WTC11 (cell line): ENCODE measurements around the gene LMCD1. TPM values are rescaled to one million over a fixed set of nuclear protein-coding genes. Genes with fewer than 3 reads are reported as not detected.
A peak's percentile ranks its signal among the peaks of the same experiment; 100 is the strongest.

ENCODE experiments used
- ATAC-seq: fragments of 200-7000 bp; cut with Tn5 transposase; 2 replicates; pipeline ENCODE4 v1.10.0; 2021; ENCODE audit warnings: mild to moderate bottlenecking, moderate library complexity
- CTCF ChIA-PET: fragments of 300-600 bp; sonication (Branson Sonifier 250); formaldehyde crosslinking; loops from one replicate; lab custom pipeline; 2021; ENCODE audit warnings: antibody characterized with exemption; lab: Charles Lee
- POLR2A ChIA-PET: fragments of 350-600 bp; sonication (Branson Sonifier 250); formaldehyde crosslinking; loops from one replicate; lab custom pipeline; 2021; ENCODE audit warnings: antibody characterized with exemption; lab: Charles Lee
- DNase-seq: peaks from one replicate; pipeline ENCODE4 v3.0.0; 2021; ENCODE audit warnings: low spot score
- H3K27ac Mint-ChIP-seq: 2 replicates; pipeline ENCODE4 v1.8.0; 2021; ENCODE audit warnings: mixed read lengths
- H3K27me3 Mint-ChIP-seq: 2 replicates; pipeline ENCODE4 v1.8.0; 2021; ENCODE audit warnings: low read depth, mild to moderate bottlenecking, moderate library complexity, mixed read lengths
- H3K36me3 Mint-ChIP-seq: 2 replicates; pipeline ENCODE4 v1.8.0; 2021; ENCODE audit warnings: mixed read lengths
- H3K4me1 Mint-ChIP-seq: 2 replicates; pipeline ENCODE4 v1.8.0; 2022; ENCODE audit warnings: mixed read lengths
- H3K4me3 Mint-ChIP-seq: 2 replicates; pipeline ENCODE4 v1.8.0; 2021; ENCODE audit warnings: mild to moderate bottlenecking, moderate library complexity, mixed read lengths
- H3K9me3 Mint-ChIP-seq: 2 replicates; pipeline ENCODE4 v1.8.0; 2021; ENCODE audit warnings: mixed read lengths
- FOXK1 ChIP-seq: sonication (generic); formaldehyde crosslinking; IDR thresholded peaks from 2 replicates; pipeline ENCODE4 v1.8.0; 2022; ENCODE audit warnings: mild to moderate bottlenecking, moderate library complexity, missing genetic modification reagents
- HMGA2 ChIP-seq: fragments of 250-450 bp; sonication (Bioruptor Pico); IDR thresholded peaks from 2 replicates; pipeline ENCODE4 v1.4.0; 2021; ENCODE audit warnings: mild to moderate bottlenecking, moderate library complexity
- JUN ChIP-seq: sonication (generic); formaldehyde crosslinking; IDR thresholded peaks from 2 replicates; pipeline ENCODE4 v1.8.0; 2023; ENCODE audit warnings: mild to moderate bottlenecking, missing genetic modification reagents
- KAT7 ChIP-seq: sonication (generic); formaldehyde crosslinking; IDR thresholded peaks from 2 replicates; pipeline ENCODE4 v1.8.1; 2023; ENCODE audit warnings: missing genetic modification reagents, mild to moderate bottlenecking, borderline replicate concordance
- MYBL2 ChIP-seq: sonication (generic); formaldehyde crosslinking; IDR thresholded peaks from 2 replicates; pipeline ENCODE4 v1.8.1; 2023; ENCODE audit warnings: mild to moderate bottlenecking, moderate library complexity, missing genetic modification reagents
- NFATC4 ChIP-seq: fragments of 250-450 bp; sonication (Bioruptor Pico); IDR thresholded peaks from 2 replicates; pipeline ENCODE4 v1.9.0; 2021; ENCODE audit warnings: mild to moderate bottlenecking
- NR3C1 ChIP-seq: sonication (generic); formaldehyde crosslinking; conservative IDR thresholded peaks from 2 replicates; pipeline ENCODE4 v1.8.1; 2023; ENCODE audit warnings: low read depth, mild to moderate bottlenecking, missing genetic modification reagents
- OVOL2 ChIP-seq: fragments of 250-450 bp; sonication (Bioruptor Pico); IDR thresholded peaks from 2 replicates; pipeline ENCODE4 v1.9.0; 2021; ENCODE audit warnings: mild to moderate bottlenecking, borderline replicate concordance
- ZNF232 ChIP-seq: sonication (generic); formaldehyde crosslinking; IDR thresholded peaks from 2 replicates; pipeline ENCODE4 v1.8.0; 2022; ENCODE audit warnings: mild to moderate bottlenecking, missing genetic modification reagents
- ZNF423 ChIP-seq: fragments of 250-450 bp; sonication (Bioruptor Pico); IDR thresholded peaks from 2 replicates; pipeline ENCODE4 v2.1.2; 2022; ENCODE audit warnings: mild to moderate bottlenecking, moderate library complexity
- total RNA-seq: library from RNA; stranded (reverse); gene quantifications from 3 replicates; pipeline ENCODE4 v1.2.3, GENCODE V29; 2021
- TF ChIP-seq, protein P1 (sequence below): sonication (generic); formaldehyde crosslinking; IDR thresholded peaks from 2 replicates; pipeline ENCODE4 v1.8.0; 2023; ENCODE audit warnings: mild to moderate bottlenecking, missing genetic modification reagents
- TF ChIP-seq, protein P2 (sequence below): sonication (generic); formaldehyde crosslinking; IDR thresholded peaks from 2 replicates; pipeline ENCODE4 v1.8.0; 2023; ENCODE audit warnings: missing genetic modification reagents, mild to moderate bottlenecking, borderline replicate concordance
- TF ChIP-seq, protein P3 (sequence below): sonication (generic); formaldehyde crosslinking; IDR thresholded peaks from 2 replicates; pipeline ENCODE4 v1.8.1; 2023; ENCODE audit warnings: mild to moderate bottlenecking, missing genetic modification reagents
- TF ChIP-seq, protein P4 (sequence below): sonication (generic); formaldehyde crosslinking; IDR thresholded peaks from 2 replicates; pipeline ENCODE4 v1.8.0; 2022; ENCODE audit warnings: missing genetic modification reagents
- TF ChIP-seq, protein P5 (sequence below): fragments of 250-450 bp; sonication (Bioruptor Pico); conservative IDR thresholded peaks from 2 replicates; pipeline ENCODE4 v1.9.0; 2021; ENCODE audit warnings: mild to moderate bottlenecking
- TF ChIP-seq, protein P6 (sequence below): sonication (generic); formaldehyde crosslinking; conservative IDR thresholded peaks from 2 replicates; pipeline ENCODE4 v1.8.1; 2023; ENCODE audit warnings: mild to moderate bottlenecking, low read depth, missing genetic modification reagents, moderate library complexity

Gene LMCD1
- total RNA-seq, 1 experiment from 2014 or later, result 12.5 TPM

DNA sequence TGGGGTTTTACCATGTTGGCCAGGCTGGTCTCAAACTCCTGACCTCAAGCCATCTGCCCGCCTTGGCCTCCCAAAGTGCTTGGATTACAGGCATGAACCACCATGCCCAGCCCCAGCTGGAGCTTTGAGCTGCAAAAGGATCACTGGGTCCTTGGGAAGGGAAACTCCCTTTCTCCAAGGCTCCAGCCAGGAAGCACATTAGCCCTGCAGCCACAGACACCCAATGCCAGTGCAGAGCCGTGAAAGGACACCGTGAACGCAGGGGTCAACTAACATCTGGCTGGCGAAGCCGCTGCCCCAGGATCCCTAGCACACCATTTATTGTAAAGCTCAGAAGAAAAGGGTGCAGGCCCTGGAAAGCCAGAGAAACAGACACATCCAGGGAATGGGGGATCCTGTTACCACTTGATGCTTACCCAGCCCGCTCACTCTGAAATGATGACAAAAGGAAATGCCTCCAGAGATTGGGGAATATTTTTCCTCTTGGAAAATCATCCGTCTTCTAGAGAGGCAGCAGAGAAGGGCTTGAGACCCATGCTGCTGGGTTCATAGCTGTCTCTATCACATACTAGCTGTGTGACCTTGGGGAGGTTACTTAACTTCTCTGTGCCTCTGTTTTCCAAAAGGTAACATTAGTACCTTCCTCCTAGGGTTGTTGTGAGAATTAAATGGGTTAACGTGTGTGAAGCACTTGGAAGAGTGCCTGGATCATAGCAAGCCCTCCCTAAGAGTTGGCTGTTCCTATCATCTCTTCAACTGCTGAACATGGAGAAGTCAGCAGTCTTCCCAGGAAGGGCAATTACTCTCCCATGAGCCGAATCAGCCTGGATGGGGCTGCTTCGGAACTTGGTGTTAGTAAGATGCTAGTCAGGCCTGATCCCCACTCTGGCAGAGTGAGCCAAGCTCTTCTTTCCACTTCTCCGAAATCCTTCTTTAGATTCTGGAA, 40.8 kb downstream of the LMCD1 start:
- DNase-seq, result no peak
- Mint-ChIP-seq H3K9me3 (no peaks in the 10 kb centered on the region), H3K27me3 (no peaks in the 10 kb centered on the region), H3K27ac (no peak overlapping the region), H3K36me3 (peaks cover 16% of the 10 kb centered on the region), H3K4me1 (peaks cover 7% of the 10 kb centered on the region), H3K4me3 (no peak overlapping the region)
- CTCF ChIA-PET, result no interaction called here
- ATAC-seq, result no peak
- TF ChIP-seq, protein P1, sequence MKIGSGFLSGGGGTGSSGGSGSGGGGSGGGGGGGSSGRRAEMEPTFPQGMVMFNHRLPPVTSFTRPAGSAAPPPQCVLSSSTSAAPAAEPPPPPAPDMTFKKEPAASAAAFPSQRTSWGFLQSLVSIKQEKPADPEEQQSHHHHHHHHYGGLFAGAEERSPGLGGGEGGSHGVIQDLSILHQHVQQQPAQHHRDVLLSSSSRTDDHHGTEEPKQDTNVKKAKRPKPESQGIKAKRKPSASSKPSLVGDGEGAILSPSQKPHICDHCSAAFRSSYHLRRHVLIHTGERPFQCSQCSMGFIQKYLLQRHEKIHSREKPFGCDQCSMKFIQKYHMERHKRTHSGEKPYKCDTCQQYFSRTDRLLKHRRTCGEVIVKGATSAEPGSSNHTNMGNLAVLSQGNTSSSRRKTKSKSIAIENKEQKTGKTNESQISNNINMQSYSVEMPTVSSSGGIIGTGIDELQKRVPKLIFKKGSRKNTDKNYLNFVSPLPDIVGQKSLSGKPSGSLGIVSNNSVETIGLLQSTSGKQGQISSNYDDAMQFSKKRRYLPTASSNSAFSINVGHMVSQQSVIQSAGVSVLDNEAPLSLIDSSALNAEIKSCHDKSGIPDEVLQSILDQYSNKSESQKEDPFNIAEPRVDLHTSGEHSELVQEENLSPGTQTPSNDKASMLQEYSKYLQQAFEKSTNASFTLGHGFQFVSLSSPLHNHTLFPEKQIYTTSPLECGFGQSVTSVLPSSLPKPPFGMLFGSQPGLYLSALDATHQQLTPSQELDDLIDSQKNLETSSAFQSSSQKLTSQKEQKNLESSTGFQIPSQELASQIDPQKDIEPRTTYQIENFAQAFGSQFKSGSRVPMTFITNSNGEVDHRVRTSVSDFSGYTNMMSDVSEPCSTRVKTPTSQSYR, result no peak
- TF ChIP-seq NFATC4 (CRISPR knock-in tag) (no peak), FOXK1 (CRISPR knock-in tag) (no peak), NR3C1 (no peak)
- TF ChIP-seq, all 79 proteins: peak for 0
- POLR2A ChIA-PET, result no interaction called here

DNA sequence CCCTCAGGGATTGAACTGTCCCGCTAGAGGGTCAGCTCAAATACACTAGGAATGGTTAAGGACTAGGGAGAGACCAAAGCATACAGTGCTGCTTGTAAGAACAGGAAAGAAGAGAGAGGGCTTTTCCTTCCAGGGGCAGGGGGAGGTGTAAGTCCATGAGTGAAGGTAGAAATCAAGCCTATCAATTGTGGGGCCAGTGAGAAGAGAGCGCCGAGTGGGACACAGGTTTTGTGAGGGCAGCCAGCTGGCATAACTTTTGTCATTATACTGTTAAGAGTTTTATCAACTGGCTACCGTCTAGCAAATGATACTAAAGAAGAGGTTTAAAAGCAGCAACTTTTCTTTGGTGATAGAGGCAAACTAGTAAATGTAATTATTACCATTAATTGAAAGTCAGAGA, 45.0 kb downstream of the LMCD1 start:
- Mint-ChIP-seq H3K9me3 (no peaks in the 10 kb centered on the region), H3K4me3 (no peak overlapping the region), H3K27me3 (no peaks in the 10 kb centered on the region), H3K36me3 (no peaks in the 10 kb centered on the region), H3K4me1 (no peaks in the 10 kb centered on the region), H3K27ac (peak overlapping the region; percentile 2; the same call in 1 of the 2 replicates)
- no peak for ATAC-seq
- no peak for DNase-seq
- CTCF ChIA-PET, result interaction anchor here (0.7 to 1.5 kb wide), 2 partner anchors 34 to 105 kb away, joined by 3 to 4 read pairs; no protein-coding TSS in a partner anchor
- POLR2A ChIA-PET, result interaction anchor here (0.6 kb wide), 1 partner anchor 504 kb away, joined by 3 read pairs; no protein-coding TSS in a partner anchor
- TF ChIP-seq, protein P2, sequence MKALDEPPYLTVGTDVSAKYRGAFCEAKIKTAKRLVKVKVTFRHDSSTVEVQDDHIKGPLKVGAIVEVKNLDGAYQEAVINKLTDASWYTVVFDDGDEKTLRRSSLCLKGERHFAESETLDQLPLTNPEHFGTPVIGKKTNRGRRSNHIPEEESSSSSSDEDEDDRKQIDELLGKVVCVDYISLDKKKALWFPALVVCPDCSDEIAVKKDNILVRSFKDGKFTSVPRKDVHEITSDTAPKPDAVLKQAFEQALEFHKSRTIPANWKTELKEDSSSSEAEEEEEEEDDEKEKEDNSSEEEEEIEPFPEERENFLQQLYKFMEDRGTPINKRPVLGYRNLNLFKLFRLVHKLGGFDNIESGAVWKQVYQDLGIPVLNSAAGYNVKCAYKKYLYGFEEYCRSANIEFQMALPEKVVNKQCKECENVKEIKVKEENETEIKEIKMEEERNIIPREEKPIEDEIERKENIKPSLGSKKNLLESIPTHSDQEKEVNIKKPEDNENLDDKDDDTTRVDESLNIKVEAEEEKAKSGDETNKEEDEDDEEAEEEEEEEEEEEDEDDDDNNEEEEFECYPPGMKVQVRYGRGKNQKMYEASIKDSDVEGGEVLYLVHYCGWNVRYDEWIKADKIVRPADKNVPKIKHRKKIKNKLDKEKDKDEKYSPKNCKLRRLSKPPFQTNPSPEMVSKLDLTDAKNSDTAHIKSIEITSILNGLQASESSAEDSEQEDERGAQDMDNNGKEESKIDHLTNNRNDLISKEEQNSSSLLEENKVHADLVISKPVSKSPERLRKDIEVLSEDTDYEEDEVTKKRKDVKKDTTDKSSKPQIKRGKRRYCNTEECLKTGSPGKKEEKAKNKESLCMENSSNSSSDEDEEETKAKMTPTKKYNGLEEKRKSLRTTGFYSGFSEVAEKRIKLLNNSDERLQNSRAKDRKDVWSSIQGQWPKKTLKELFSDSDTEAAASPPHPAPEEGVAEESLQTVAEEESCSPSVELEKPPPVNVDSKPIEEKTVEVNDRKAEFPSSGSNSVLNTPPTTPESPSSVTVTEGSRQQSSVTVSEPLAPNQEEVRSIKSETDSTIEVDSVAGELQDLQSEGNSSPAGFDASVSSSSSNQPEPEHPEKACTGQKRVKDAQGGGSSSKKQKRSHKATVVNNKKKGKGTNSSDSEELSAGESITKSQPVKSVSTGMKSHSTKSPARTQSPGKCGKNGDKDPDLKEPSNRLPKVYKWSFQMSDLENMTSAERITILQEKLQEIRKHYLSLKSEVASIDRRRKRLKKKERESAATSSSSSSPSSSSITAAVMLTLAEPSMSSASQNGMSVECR, result no peak
- no peak for TF ChIP-seq FOXK1 (CRISPR knock-in tag)
- TF ChIP-seq ZNF232 (CRISPR knock-in tag), result no peak
- no peak for TF ChIP-seq HMGA2 (CRISPR knock-in tag)
- TF ChIP-seq, protein P3, sequence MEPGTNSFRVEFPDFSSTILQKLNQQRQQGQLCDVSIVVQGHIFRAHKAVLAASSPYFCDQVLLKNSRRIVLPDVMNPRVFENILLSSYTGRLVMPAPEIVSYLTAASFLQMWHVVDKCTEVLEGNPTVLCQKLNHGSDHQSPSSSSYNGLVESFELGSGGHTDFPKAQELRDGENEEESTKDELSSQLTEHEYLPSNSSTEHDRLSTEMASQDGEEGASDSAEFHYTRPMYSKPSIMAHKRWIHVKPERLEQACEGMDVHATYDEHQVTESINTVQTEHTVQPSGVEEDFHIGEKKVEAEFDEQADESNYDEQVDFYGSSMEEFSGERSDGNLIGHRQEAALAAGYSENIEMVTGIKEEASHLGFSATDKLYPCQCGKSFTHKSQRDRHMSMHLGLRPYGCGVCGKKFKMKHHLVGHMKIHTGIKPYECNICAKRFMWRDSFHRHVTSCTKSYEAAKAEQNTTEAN (CRISPR knock-in tag), result no peak
- no peak for TF ChIP-seq JUN
- TF ChIP-seq ZNF423 (CRISPR knock-in tag), result no peak
- TF ChIP-seq, protein P4, sequence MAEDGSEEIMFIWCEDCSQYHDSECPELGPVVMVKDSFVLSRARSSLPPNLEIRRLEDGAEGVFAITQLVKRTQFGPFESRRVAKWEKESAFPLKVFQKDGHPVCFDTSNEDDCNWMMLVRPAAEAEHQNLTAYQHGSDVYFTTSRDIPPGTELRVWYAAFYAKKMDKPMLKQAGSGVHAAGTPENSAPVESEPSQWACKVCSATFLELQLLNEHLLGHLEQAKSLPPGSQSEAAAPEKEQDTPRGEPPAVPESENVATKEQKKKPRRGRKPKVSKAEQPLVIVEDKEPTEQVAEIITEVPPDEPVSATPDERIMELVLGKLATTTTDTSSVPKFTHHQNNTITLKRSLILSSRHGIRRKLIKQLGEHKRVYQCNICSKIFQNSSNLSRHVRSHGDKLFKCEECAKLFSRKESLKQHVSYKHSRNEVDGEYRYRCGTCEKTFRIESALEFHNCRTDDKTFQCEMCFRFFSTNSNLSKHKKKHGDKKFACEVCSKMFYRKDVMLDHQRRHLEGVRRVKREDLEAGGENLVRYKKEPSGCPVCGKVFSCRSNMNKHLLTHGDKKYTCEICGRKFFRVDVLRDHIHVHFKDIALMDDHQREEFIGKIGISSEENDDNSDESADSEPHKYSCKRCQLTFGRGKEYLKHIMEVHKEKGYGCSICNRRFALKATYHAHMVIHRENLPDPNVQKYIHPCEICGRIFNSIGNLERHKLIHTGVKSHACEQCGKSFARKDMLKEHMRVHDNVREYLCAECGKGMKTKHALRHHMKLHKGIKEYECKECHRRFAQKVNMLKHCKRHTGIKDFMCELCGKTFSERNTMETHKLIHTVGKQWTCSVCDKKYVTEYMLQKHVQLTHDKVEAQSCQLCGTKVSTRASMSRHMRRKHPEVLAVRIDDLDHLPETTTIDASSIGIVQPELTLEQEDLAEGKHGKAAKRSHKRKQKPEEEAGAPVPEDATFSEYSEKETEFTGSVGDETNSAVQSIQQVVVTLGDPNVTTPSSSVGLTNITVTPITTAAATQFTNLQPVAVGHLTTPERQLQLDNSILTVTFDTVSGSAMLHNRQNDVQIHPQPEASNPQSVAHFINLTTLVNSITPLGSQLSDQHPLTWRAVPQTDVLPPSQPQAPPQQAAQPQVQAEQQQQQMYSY (CRISPR knock-in tag), result no peak
- TF ChIP-seq KAT7, result no peak
- no peak for TF ChIP-seq OVOL2 (CRISPR knock-in tag)
- TF ChIP-seq, protein P5, sequence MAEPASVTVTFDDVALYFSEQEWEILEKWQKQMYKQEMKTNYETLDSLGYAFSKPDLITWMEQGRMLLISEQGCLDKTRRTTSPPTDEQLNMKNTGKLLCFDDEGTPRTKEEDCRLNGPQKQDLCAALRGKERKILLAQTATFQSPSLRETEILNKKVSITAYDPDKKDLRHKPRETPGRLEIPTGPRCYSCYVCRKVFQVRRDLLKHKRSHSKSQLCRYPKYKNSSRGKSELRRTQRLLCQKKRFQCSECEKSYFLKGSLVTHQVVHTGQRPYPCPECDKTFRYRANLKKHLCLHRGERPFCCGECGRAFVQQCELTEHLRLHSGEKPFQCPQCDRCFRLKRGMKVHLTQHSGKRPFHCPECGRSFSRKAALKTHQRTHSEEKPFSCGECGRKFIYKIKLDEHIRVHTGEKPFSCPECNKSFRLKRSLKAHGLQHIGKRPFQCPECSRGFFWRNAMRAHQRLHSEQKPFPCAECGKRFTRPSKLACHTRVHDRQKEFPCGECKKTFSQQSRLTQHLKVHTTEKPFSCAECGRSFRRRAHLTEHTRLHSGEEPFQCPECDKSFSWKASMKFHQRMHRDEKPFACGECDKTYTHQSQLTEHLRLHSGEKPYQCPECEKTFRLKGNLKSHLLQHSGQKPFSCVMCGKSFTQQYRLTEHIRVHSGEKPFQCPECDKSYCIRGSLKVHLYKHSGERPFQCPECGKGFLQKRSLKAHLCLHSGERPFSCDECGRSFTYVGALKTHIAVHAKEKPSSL, result no peak
- no peak for TF ChIP-seq MYBL2 (CRISPR knock-in tag)
- TF ChIP-seq, protein P6, sequence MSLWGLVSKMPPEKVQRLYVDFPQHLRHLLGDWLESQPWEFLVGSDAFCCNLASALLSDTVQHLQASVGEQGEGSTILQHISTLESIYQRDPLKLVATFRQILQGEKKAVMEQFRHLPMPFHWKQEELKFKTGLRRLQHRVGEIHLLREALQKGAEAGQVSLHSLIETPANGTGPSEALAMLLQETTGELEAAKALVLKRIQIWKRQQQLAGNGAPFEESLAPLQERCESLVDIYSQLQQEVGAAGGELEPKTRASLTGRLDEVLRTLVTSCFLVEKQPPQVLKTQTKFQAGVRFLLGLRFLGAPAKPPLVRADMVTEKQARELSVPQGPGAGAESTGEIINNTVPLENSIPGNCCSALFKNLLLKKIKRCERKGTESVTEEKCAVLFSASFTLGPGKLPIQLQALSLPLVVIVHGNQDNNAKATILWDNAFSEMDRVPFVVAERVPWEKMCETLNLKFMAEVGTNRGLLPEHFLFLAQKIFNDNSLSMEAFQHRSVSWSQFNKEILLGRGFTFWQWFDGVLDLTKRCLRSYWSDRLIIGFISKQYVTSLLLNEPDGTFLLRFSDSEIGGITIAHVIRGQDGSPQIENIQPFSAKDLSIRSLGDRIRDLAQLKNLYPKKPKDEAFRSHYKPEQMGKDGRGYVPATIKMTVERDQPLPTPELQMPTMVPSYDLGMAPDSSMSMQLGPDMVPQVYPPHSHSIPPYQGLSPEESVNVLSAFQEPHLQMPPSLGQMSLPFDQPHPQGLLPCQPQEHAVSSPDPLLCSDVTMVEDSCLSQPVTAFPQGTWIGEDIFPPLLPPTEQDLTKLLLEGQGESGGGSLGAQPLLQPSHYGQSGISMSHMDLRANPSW (CRISPR knock-in tag), result no peak
